Measurements from ENCODE around the gene CCSER1. TPM values are rescaled to one million over a fixed set of nuclear protein-coding genes. Genes with fewer than 3 reads are reported as not detected.

CCSER1 gene
- total RNA-seq, 1 donor from 2014 or later = 20.1 TPM

GRCh38 chr4:90922174-90922573, 795.0 kb downstream of the CCSER1 start:
- TF ChIP-seq, protein P1, sequence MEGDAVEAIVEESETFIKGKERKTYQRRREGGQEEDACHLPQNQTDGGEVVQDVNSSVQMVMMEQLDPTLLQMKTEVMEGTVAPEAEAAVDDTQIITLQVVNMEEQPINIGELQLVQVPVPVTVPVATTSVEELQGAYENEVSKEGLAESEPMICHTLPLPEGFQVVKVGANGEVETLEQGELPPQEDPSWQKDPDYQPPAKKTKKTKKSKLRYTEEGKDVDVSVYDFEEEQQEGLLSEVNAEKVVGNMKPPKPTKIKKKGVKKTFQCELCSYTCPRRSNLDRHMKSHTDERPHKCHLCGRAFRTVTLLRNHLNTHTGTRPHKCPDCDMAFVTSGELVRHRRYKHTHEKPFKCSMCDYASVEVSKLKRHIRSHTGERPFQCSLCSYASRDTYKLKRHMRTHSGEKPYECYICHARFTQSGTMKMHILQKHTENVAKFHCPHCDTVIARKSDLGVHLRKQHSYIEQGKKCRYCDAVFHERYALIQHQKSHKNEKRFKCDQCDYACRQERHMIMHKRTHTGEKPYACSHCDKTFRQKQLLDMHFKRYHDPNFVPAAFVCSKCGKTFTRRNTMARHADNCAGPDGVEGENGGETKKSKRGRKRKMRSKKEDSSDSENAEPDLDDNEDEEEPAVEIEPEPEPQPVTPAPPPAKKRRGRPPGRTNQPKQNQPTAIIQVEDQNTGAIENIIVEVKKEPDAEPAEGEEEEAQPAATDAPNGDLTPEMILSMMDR (IDR thresholded peaks at IDR 0.05) = no peak
- Mint-ChIP-seq H3K9me3 (no peaks in the 10 kb centered on the region), H3K4me3 (no peak overlapping the region), H3K27me3 (no peaks in the 10 kb centered on the region), H3K4me1 (no peaks in the 10 kb centered on the region), H3K27ac (no peak overlapping the region), H3K36me3 (ENCODE audit: low read depth) (no peaks in the 10 kb centered on the region)
- CTCF ChIA-PET = no interaction called here
- POLR2A ChIA-PET = no interaction called here
- intact Hi-C loops (cut with micrococcal nuclease) = no loop called here
- ATAC-seq (ENCODE audit: low read depth) = no peak
- DNase-seq = no peak

- TF ChIP-seq, protein P1 (IDR thresholded peaks at IDR 0.05) = no peak
- no peaks in the 10 kb centered on the region for H3K9me3 Mint-ChIP-seq
- intact Hi-C loops (cut with micrococcal nuclease) = no loop called here
- POLR2A ChIA-PET = no interaction called here
- H3K36me3 Mint-ChIP-seq (ENCODE audit: low read depth) = no peaks in the 10 kb centered on the region
- H3K27ac Mint-ChIP-seq = no peak overlapping the region
- ATAC-seq (ENCODE audit: low read depth) (no peak), DNase-seq (no peak)
- H3K4me1 Mint-ChIP-seq = no peaks in the 10 kb centered on the region
- no peak overlapping the region for H3K4me3 Mint-ChIP-seq
- no peaks in the 10 kb centered on the region for H3K27me3 Mint-ChIP-seq
- CTCF ChIA-PET = no interaction called here
These were observed 799.8 kb downstream of the CCSER1 start for GRCh38 chr4:90926957-90927356.

DNA sequence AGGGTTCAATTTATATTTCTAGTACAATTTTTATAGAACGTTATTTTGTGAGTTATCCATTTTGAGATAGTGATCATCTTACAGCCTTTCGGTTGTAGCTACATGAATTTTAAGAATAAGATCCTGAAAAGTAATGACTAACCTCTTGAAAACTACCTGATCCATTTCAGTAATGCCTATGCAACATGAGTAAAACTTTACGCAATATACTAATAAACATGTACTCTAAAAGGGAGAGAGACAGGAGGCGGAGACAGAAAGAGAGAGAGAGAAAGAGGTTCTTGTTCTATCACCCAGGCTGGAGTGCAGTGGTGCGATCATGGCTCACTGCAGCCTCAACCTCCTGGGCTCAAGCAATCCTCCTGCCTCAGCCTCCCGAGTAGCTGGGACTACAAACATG, 816.1 kb downstream of the CCSER1 start:
- Mint-ChIP-seq H3K36me3 (ENCODE audit: low read depth) (no peaks in the 10 kb centered on the region), H3K9me3 (no peaks in the 10 kb centered on the region), H3K4me3 (no peak overlapping the region), H3K4me1 (no peaks in the 10 kb centered on the region), H3K27me3 (no peaks in the 10 kb centered on the region), H3K27ac (no peak overlapping the region)
- POLR2A ChIA-PET = no interaction called here
- TF ChIP-seq, protein P1 (IDR thresholded peaks at IDR 0.05) = no peak
- CTCF ChIA-PET = no interaction called here
- DNase-seq (no peak), ATAC-seq (ENCODE audit: low read depth) (no peak)
- intact Hi-C loops (cut with micrococcal nuclease) = no loop called here

- TF ChIP-seq, protein P1 (IDR thresholded peaks at IDR 0.05) = no peak
- ChIA-PET CTCF (no interaction called here), POLR2A (no interaction called here)
- no peak for ATAC-seq (ENCODE audit: low read depth)
- Mint-ChIP-seq H3K9me3 (no peaks in the 10 kb centered on the region), H3K4me3 (no peak overlapping the region), H3K4me1 (no peaks in the 10 kb centered on the region), H3K27me3 (no peaks in the 10 kb centered on the region), H3K36me3 (ENCODE audit: low read depth) (no peaks in the 10 kb centered on the region), H3K27ac (no peak overlapping the region)
- intact Hi-C loops (cut with micrococcal nuclease) = no loop called here
- no peak for DNase-seq
These were observed 819.8 kb downstream of the CCSER1 start for GRCh38 chr4:90946945-90947344.

DNA sequence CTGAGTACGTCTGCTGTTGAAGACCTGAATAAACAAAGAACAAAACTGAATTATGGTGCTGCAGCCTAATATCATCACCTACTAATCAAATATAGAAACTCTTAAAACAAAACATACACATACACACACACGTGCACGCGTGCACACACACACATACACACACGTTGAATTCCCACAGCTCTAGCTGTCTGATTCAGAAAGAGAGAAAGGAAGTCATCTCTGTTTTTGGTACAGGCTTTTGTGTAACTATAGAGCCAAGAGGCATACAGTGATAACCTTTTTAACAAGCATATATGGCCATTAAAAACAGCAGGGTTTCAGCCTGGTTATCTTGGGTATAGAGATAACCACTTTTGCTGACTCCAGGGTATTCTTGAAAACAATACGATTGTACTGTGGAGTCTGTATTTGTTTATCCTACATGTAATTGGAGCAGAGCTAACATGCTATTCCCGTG, 823.2 kb downstream of the CCSER1 start:
- ATAC-seq (ENCODE audit: low read depth) (no peak), DNase-seq (no peak)
- no peaks in the 10 kb centered on the region for H3K36me3 Mint-ChIP-seq (ENCODE audit: low read depth)
- ChIA-PET CTCF (no interaction called here), POLR2A (no interaction called here)
- TF ChIP-seq, protein P1 (IDR thresholded peaks at IDR 0.05) = no peak
- no peak overlapping the region for H3K27ac Mint-ChIP-seq
- H3K27me3 Mint-ChIP-seq = no peaks in the 10 kb centered on the region
- intact Hi-C loops (cut with micrococcal nuclease) = no loop called here
- no peak overlapping the region for H3K4me3 Mint-ChIP-seq
- H3K4me1 Mint-ChIP-seq = no peaks in the 10 kb centered on the region
- no peaks in the 10 kb centered on the region for H3K9me3 Mint-ChIP-seq
